ENCODE data around the gene TDRD10. TPM values are rescaled to one million over a fixed set of nuclear protein-coding genes. Genes with fewer than 3 reads are reported as not detected.

Gene TDRD10
- not detected for total RNA-seq

GRCh38 chr1:154502066-154502743, at the start of gene TDRD10, which contains the start of gene SHE:
Gene TDRD10, plus strand, starts transcription at chr1:154502219. Its CDS starts 4,685 bp downstream, at chr1:154506904.
Gene SHE, minus strand, starts transcription at chr1:154502412. Its CDS starts 386 bp downstream, at chr1:154502026.
- peaks cover 24% of the 10 kb centered on the region for H3K4me1 Mint-ChIP-seq (ENCODE audit: low read depth)
- H3K27me3 Mint-ChIP-seq = peaks cover 50% of the 10 kb centered on the region
- peaks cover 2% of the 10 kb centered on the region for H3K9me3 Mint-ChIP-seq
- DNase-seq = no peak
- CTCF ChIA-PET = no interaction called here
- POLR2A ChIA-PET = no interaction called here
- intact Hi-C loops (cut with micrococcal nuclease) = no loop called here
- no peaks in the 10 kb centered on the region for H3K36me3 Mint-ChIP-seq
- peak within 1 kb of the TSS; percentile 41 for H3K4me3 Mint-ChIP-seq
- no peak within 1 kb of the TSS for H3K27ac Mint-ChIP-seq

GRCh38 chr1:154453161-154453560, 48.9 kb upstream of the TDRD10 start:
- ChIA-PET POLR2A (interaction anchor here (0.7 kb wide), 1 partner anchor 18 kb away, joined by 3 read pairs; no protein-coding TSS in a partner anchor), CTCF (interaction anchor here (1.2 to 1.4 kb wide), 2 partner anchors 14 to 26 kb away, joined by 3 to 5 read pairs; no protein-coding TSS in a partner anchor)
- Mint-ChIP-seq H3K27me3 (peaks cover 4% of the 10 kb centered on the region), H3K27ac (no peak overlapping the region), H3K9me3 (no peaks in the 10 kb centered on the region), H3K36me3 (peaks cover 66% of the 10 kb centered on the region), H3K4me1 (ENCODE audit: low read depth) (peaks cover 19% of the 10 kb centered on the region), H3K4me3 (no peak overlapping the region)
- DNase-seq = no peak
- intact Hi-C loops (cut with micrococcal nuclease) = no loop called here

GRCh38 chr1:154453574-154454352, 48.3 kb upstream of the TDRD10 start:
- Mint-ChIP-seq H3K4me3 (no peak overlapping the region), H3K36me3 (peaks cover 68% of the 10 kb centered on the region), H3K4me1 (ENCODE audit: low read depth) (peaks cover 19% of the 10 kb centered on the region), H3K27me3 (peaks cover 4% of the 10 kb centered on the region), H3K9me3 (no peaks in the 10 kb centered on the region), H3K27ac (no peak overlapping the region)
- peak; percentile 40 for DNase-seq
- POLR2A ChIA-PET = interaction anchor here (0.7 to 1.0 kb wide), 2 partner anchors 9 to 17 kb away, joined by 3 read pairs; no protein-coding TSS in a partner anchor
- CTCF ChIA-PET = interaction anchor here (1.2 to 1.6 kb wide), 5 partner anchors 9 to 109 kb away, joined by 3 to 8 read pairs (median 5); no protein-coding TSS in a partner anchor
- intact Hi-C loops (cut with micrococcal nuclease) = no loop called here

GRCh38 chr1:154454386-154455120, 47.5 kb upstream of the TDRD10 start:
- Mint-ChIP-seq H3K9me3 (no peaks in the 10 kb centered on the region), H3K36me3 (peaks cover 65% of the 10 kb centered on the region), H3K4me1 (ENCODE audit: low read depth) (peaks cover 21% of the 10 kb centered on the region), H3K27me3 (peaks cover 4% of the 10 kb centered on the region), H3K4me3 (no peak overlapping the region), H3K27ac (peak overlapping the region; percentile 11)
- ChIA-PET POLR2A (interaction anchor here (1.0 kb wide), 1 partner anchor 8 kb away, joined by 3 read pairs; no protein-coding TSS in a partner anchor), CTCF (interaction anchor here (1.1 to 1.6 kb wide), 6 partner anchors 8 to 109 kb away, joined by 3 to 8 read pairs (median 5); no protein-coding TSS in a partner anchor)
- intact Hi-C loops (cut with micrococcal nuclease) = no loop called here
- DNase-seq = no peak

GRCh38 chr1:154456631-154457030, 45.4 kb upstream of the TDRD10 start:
- Mint-ChIP-seq H3K9me3 (no peaks in the 10 kb centered on the region), H3K27me3 (peaks cover 4% of the 10 kb centered on the region), H3K4me1 (ENCODE audit: low read depth) (peaks cover 38% of the 10 kb centered on the region), H3K36me3 (peaks cover 53% of the 10 kb centered on the region), H3K4me3 (no peak overlapping the region), H3K27ac (no peak overlapping the region)
- ChIA-PET POLR2A (no interaction called here), CTCF (no interaction called here)
- intact Hi-C loops (cut with micrococcal nuclease) = no loop called here
- no peak for DNase-seq

- H3K4me3 Mint-ChIP-seq = no peak overlapping the region
- H3K9me3 Mint-ChIP-seq = no peaks in the 10 kb centered on the region
- peaks cover 36% of the 10 kb centered on the region for H3K36me3 Mint-ChIP-seq
- intact Hi-C loops (cut with micrococcal nuclease) = no loop called here
- H3K27ac Mint-ChIP-seq = no peak overlapping the region
- no peaks in the 10 kb centered on the region for H3K27me3 Mint-ChIP-seq
- POLR2A ChIA-PET = no interaction called here
- DNase-seq = no peak
- CTCF ChIA-PET = no interaction called here
- peaks cover 45% of the 10 kb centered on the region for H3K4me1 Mint-ChIP-seq (ENCODE audit: low read depth)
Measured at GRCh38 chr1:154459080-154459479, 42.9 kb upstream of the TDRD10 start.

- H3K4me3 Mint-ChIP-seq = no peak overlapping the region
- no peak for DNase-seq
- H3K4me1 Mint-ChIP-seq (ENCODE audit: low read depth) = peaks cover 54% of the 10 kb centered on the region
- no peak overlapping the region for H3K27ac Mint-ChIP-seq
- ChIA-PET POLR2A (no interaction called here), CTCF (interaction anchor here (0.6 to 1.7 kb wide), 4 partner anchors 17 to 86 kb away, joined by 3 to 5 read pairs (median 4); no protein-coding TSS in a partner anchor)
- H3K9me3 Mint-ChIP-seq = no peaks in the 10 kb centered on the region
- no peaks in the 10 kb centered on the region for H3K27me3 Mint-ChIP-seq
- peaks cover 24% of the 10 kb centered on the region for H3K36me3 Mint-ChIP-seq
- intact Hi-C loops (cut with micrococcal nuclease) = no loop called here
Measured at GRCh38 chr1:154460695-154461260, 41.2 kb upstream of the TDRD10 start.

- CTCF ChIA-PET = interaction anchor here (1.1 to 2.5 kb wide), 9 partner anchors 9 to 297 kb away, joined by 3 to 9 read pairs (median 6); no protein-coding TSS in a partner anchor
- intact Hi-C loops (cut with micrococcal nuclease) = loop anchor here (1.0 to 2.0 kb wide), 3 partner anchors 24 to 79 kb away; no protein-coding TSS in a partner anchor
- Mint-ChIP-seq H3K4me3 (peak overlapping the region; percentile 1), H3K27me3 (no peaks in the 10 kb centered on the region), H3K36me3 (peaks cover 10% of the 10 kb centered on the region), H3K4me1 (ENCODE audit: low read depth) (peaks cover 82% of the 10 kb centered on the region), H3K9me3 (no peaks in the 10 kb centered on the region), H3K27ac (peak overlapping the region; percentile 66)
- POLR2A ChIA-PET = interaction anchor here (0.7 to 6.2 kb wide), 7 partner anchors 10 to 58 kb away, joined by 3 to 28 read pairs (median 5); no protein-coding TSS in a partner anchor
- DNase-seq = peak; percentile 89
Measured at GRCh38 chr1:154463512-154463990, 38.5 kb upstream of the TDRD10 start.

- no peak for DNase-seq
- no peaks in the 10 kb centered on the region for H3K27me3 Mint-ChIP-seq
- CTCF ChIA-PET = interaction anchor here (1.0 to 3.5 kb wide), 8 partner anchors 11 to 131 kb away, joined by 3 to 20 read pairs (median 4); partner anchors contain the start of gene CHRNB2
- POLR2A ChIA-PET = interaction anchor here (0.7 to 6.2 kb wide), 5 partner anchors 27 to 471 kb away, joined by 4 to 28 read pairs (median 5); partner anchors contain the start of genes IL6R and PMVK
- H3K4me3 Mint-ChIP-seq = peak overlapping the region; percentile 17
- H3K36me3 Mint-ChIP-seq = peaks cover 8% of the 10 kb centered on the region
- intact Hi-C loops (cut with micrococcal nuclease) = loop anchor here (2.0 kb wide), 2 partner anchors 35 to 113 kb away; no protein-coding TSS in a partner anchor
- H3K27ac Mint-ChIP-seq = peak overlapping the region; percentile 78
- peaks cover 77% of the 10 kb centered on the region for H3K4me1 Mint-ChIP-seq (ENCODE audit: low read depth)
- no peaks in the 10 kb centered on the region for H3K9me3 Mint-ChIP-seq
Measured at GRCh38 chr1:154465621-154466195, 36.3 kb upstream of the TDRD10 start.

- intact Hi-C loops (cut with micrococcal nuclease) = loop anchor here (2.0 kb wide), 2 partner anchors 35 to 113 kb away; no protein-coding TSS in a partner anchor
- Mint-ChIP-seq H3K4me3 (peak overlapping the region; percentile 17), H3K36me3 (peaks cover 8% of the 10 kb centered on the region), H3K27me3 (no peaks in the 10 kb centered on the region), H3K9me3 (no peaks in the 10 kb centered on the region), H3K27ac (peak overlapping the region; percentile 78), H3K4me1 (ENCODE audit: low read depth) (peaks cover 73% of the 10 kb centered on the region)
- ChIA-PET POLR2A (interaction anchor here (1.5 to 6.2 kb wide), 3 partner anchors 27 to 61 kb away, joined by 5 to 28 read pairs (median 12); partner anchors contain the start of gene IL6R), CTCF (interaction anchor here (1.5 to 3.5 kb wide), 5 partner anchors 10 to 80 kb away, joined by 3 to 20 read pairs (median 8); no protein-coding TSS in a partner anchor)
- DNase-seq = no peak
Measured at GRCh38 chr1:154466206-154466605, 35.8 kb upstream of the TDRD10 start.

Measured in activated CD4-positive, alpha-beta memory T cell treated with anti-CD3 and anti-CD28 coated beads for 36 hours (primary cell).